ENCODE data around the gene PODXL2. TPM values are rescaled to one million over a fixed set of nuclear protein-coding genes. Genes with fewer than 3 reads are reported as not detected.
A peak's percentile ranks its signal among the peaks of the same experiment; 100 is the strongest.

The PODXL2 gene
- total and polyA plus RNA-seq, 9 donors = 4.7 to 8.9 (median 7.4) TPM

DNA sequence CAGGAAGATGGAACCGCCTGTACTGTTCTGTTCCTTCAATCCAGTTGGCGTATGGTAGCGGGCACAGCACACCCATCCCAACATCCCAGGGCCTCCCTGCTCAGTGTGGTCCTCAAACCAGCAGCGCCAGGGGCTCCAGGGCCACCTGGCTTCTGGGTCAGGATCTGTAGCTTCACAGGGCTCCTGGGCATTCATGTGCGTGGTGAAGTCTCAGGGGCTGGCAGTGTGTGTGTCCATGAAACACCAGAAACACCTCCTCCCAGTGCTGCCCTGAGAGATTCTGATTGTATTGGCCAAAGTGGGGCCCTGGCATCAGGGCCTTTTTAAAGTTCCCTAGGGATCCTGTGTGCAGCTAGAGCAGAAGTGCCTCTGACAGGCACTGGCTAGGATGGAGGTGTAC is 85.9 kb downstream of the PODXL2 start:
- H3K36me3 ChIP-seq (ENCODE audit: control insufficient read depth, insufficient read depth, low read length) = peaks cover 12% of the 10 kb centered on the region
- 97% methylated on average over 5 of the region's 5 CpGs for WGBS (ENCODE audit: insufficient coverage)

DNA sequence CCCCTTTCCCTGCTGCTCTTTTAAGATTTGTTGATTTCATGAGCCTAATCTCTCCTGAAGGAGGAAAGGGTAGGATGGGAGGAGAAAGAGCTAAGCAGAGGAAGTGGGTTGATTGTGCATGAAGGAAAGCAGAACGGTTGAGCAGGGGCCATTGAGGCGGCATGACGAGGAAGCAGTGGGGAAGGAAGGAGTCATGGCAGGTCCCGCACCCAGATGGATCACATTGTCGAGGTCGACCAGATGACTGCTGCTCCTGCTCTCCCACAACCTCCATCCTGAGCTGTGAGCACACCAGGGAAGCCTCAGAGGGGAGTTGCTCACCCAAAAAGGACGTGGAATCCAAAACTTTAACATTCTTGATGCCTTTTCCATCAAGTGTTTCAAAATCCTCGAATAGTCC is 86.5 kb downstream of the PODXL2 start:
- Histone ChIP-seq H3K4me1 (ENCODE audit: control insufficient read depth, insufficient read depth, low read length) (peaks cover 53% of the 10 kb centered on the region), H3K27me3 (ENCODE audit: control insufficient read depth, insufficient read depth, low read length) (no peaks in the 10 kb centered on the region), H3K36me3 (ENCODE audit: control insufficient read depth, insufficient read depth, low read length) (peaks cover 11% of the 10 kb centered on the region), H3K4me3 (ENCODE audit: low read length) (no peak overlapping the region), H3K27ac (ENCODE audit: low read length) (peak overlapping the region; percentile 8), H3K9me3 (replicated peaks; ENCODE audit: control insufficient read depth, low read depth, low read length) (no peaks in the 10 kb centered on the region)
- WGBS (ENCODE audit: insufficient coverage) = 69% methylated on average over 6 of the region's 8 CpGs
- no peak for DNase-seq

More for the DNA sequence above, 85.9 kb downstream of the PODXL2 start:
- Histone ChIP-seq H3K4me3 (ENCODE audit: low read length) (no peak overlapping the region), H3K4me1 (ENCODE audit: control insufficient read depth, insufficient read depth, low read length) (peaks cover 55% of the 10 kb centered on the region), H3K9me3 (replicated peaks; ENCODE audit: control insufficient read depth, low read depth, low read length) (no peaks in the 10 kb centered on the region), H3K27ac (ENCODE audit: low read length) (peak overlapping the region; percentile 55), H3K27me3 (ENCODE audit: control insufficient read depth, insufficient read depth, low read length) (no peaks in the 10 kb centered on the region)
- no peak for DNase-seq

DNA sequence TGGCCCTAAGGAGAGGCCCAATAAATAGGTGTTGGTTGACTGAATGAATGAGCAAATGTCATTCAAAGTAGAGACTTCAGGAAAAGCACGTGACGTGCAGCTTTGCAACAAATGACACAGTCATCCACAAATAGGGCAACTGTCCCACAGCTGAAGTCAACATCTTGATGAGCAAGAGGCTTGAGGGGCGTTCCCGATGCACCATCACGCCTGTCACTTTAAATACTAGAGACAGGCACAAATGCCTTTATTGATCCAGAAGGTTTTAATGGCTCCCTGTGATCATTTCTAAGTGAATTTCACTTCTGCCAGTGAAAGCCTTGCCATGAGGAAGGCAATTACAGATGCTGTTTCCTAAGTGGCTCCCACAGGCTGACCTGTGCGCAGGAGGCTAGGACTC is 87.4 kb downstream of the PODXL2 start:
- Histone ChIP-seq H3K27me3 (ENCODE audit: control insufficient read depth, insufficient read depth, low read length) (no peaks in the 10 kb centered on the region), H3K36me3 (ENCODE audit: control insufficient read depth, insufficient read depth, low read length) (peaks cover 17% of the 10 kb centered on the region), H3K9me3 (replicated peaks; ENCODE audit: control insufficient read depth, low read depth, low read length) (no peaks in the 10 kb centered on the region), H3K27ac (ENCODE audit: low read length) (no peak overlapping the region), H3K4me3 (ENCODE audit: low read length) (no peak overlapping the region), H3K4me1 (ENCODE audit: control insufficient read depth, insufficient read depth, low read length) (peaks cover 50% of the 10 kb centered on the region)
- WGBS (ENCODE audit: insufficient coverage) = 94% methylated on average over 5 of the region's 6 CpGs
- no peak for DNase-seq

DNA sequence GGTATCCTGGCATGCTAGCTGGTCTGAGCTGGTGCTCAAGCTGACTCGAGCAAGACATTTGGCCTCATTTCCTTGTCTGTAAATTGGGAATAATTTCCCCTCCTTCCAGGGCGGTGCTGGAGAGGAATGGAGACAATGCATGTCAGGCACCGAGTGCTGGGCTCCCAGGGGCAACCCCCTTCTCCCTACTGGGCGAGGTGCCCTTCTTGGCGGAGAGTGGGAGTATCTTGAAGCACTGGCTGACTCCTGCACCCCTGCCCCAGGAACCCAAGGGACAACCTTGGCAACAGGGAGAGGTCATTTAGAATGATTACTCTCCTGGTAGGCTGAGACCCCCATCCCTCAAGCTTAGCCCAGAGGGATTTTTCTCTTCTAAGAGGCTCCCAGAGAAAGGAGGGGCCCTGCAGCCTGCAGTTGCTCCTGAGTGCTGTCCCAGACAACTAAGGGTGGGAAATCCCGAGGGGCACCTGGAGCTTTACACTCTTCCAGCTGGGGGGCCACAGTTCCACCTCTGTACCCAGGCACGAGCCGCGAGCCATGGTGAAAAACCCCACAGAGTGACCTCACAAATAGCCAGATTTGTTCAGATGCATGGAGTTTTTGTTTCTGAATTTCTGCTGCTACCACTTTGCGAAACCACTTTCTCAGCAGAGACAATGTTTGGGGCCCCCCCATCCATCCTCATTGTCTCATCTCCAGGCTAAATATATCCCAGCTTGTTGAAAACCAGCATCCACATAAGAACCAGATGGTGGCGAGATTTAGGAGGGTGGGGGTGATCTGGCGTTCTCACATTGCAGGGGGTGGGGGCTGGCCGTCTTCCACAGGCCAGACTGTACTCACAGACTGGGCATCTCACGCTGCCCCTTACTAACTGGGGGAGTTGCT is 88.6 kb downstream of the PODXL2 start:
- Histone ChIP-seq H3K4me3 (ENCODE audit: low read length) (no peak overlapping the region), H3K27me3 (ENCODE audit: control insufficient read depth, insufficient read depth, low read length) (no peaks in the 10 kb centered on the region), H3K27ac (ENCODE audit: low read length) (no peak overlapping the region), H3K4me1 (ENCODE audit: control insufficient read depth, insufficient read depth, low read length) (peaks cover 50% of the 10 kb centered on the region), H3K9me3 (replicated peaks; ENCODE audit: control insufficient read depth, low read depth, low read length) (no peaks in the 10 kb centered on the region), H3K36me3 (ENCODE audit: control insufficient read depth, insufficient read depth, low read length) (peaks cover 17% of the 10 kb centered on the region)
- peak; percentile 50 for DNase-seq
- 55% methylated on average over 7 of the region's 14 CpGs for WGBS (ENCODE audit: insufficient coverage)

DNA sequence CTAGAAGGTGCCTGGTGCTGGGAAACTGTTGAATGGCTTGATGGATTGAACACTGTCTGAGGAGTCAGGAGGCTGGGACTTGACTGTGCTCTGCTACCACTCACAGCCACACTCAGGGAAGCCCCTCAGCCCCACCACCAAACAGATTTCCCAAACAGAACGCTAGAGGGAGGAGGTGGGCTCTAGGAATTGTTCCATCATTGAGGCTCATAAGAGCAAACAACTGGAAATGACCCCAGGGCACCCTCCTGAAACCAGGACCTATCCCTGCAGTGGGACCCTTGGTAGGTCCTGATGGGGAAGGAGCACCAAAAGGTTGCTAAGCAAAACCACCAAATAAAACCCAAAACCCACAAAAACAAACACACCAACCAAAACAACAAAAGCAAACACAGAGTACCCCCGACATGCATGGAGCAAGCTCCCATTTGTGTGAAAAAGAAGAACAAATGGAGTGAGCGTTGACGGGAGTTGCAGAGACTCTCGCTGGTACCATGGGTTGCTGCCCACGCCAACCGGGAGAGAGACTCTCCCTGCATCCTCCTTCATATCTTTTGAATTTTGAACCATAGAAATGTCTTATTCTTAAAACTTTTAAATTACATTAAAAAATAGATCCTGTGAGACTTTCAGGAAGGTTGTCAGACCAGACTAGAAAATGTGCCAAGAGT is 89.4 kb downstream of the PODXL2 start:
- no peaks in the 10 kb centered on the region for H3K9me3 ChIP-seq (replicated peaks; ENCODE audit: control insufficient read depth, low read depth, low read length)

DNA sequence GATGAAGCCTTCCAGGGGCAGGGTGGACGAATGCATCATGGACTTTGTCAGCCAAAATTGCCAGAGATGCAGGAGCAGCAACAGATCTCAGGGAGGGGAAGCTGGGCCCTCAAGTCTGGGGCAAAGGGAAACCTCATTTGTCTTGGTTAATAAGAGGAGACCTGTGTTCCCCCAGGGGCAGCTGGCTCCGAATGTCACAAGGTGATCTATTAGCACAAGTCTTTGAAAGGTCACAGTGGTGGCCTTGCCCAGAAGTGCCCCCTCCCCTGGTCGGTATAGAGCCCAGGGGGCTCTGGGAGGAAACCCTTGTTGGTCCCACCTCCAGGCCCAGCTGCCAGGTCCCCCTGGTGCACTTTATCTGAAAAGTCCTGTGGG is 89.9 kb downstream of the PODXL2 start:
- H3K4me1 ChIP-seq (ENCODE audit: control insufficient read depth, insufficient read depth, low read length) = peaks cover 46% of the 10 kb centered on the region
- peaks cover 17% of the 10 kb centered on the region for H3K36me3 ChIP-seq (ENCODE audit: control insufficient read depth, insufficient read depth, low read length)
- no peak overlapping the region for H3K4me3 ChIP-seq (ENCODE audit: low read length)
- H3K9me3 ChIP-seq (replicated peaks; ENCODE audit: control insufficient read depth, low read depth, low read length) = peaks cover 2% of the 10 kb centered on the region
- 69% methylated on average over 2 of the region's 3 CpGs for WGBS (ENCODE audit: insufficient coverage)
- no peaks in the 10 kb centered on the region for H3K27me3 ChIP-seq (ENCODE audit: control insufficient read depth, insufficient read depth, low read length)
- no peak overlapping the region for H3K27ac ChIP-seq (ENCODE audit: low read length)
- DNase-seq = no peak

More for the DNA sequence above, 89.4 kb downstream of the PODXL2 start:
- peaks cover 15% of the 10 kb centered on the region for H3K36me3 ChIP-seq (ENCODE audit: control insufficient read depth, insufficient read depth, low read length)
- H3K27me3 ChIP-seq (ENCODE audit: control insufficient read depth, insufficient read depth, low read length) = no peaks in the 10 kb centered on the region
- no peak for DNase-seq
- peaks cover 50% of the 10 kb centered on the region for H3K4me1 ChIP-seq (ENCODE audit: control insufficient read depth, insufficient read depth, low read length)
- H3K4me3 ChIP-seq (ENCODE audit: low read length) = no peak overlapping the region
- WGBS (ENCODE audit: insufficient coverage) = no CpG with 5 or more reads among the region's 7 CpGs
- H3K27ac ChIP-seq (ENCODE audit: low read length) = no peak overlapping the region

DNA sequence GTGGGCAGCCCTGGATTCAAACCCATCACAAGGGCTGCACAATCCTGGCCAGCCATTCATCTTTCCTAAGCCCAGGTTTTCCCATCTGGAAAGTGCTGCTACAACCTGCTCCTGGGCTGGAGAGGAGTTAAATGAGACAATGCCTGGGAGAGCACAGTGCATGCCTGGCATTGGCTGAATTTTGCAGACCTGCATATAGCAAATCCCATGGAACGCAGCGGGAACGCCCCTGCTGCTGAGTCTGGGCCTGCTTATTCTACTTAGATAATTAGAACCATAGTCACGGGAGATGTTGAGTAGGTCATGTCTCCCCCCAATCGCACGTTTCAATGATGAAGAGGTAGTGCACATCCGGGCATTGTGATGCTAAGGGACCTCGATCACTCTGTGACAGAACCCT is 90.4 kb downstream of the PODXL2 start:
- peaks cover 4% of the 10 kb centered on the region for H3K9me3 ChIP-seq (replicated peaks; ENCODE audit: control insufficient read depth, low read depth, low read length)
- peaks cover 22% of the 10 kb centered on the region for H3K36me3 ChIP-seq (ENCODE audit: control insufficient read depth, insufficient read depth, low read length)
- H3K4me3 ChIP-seq (ENCODE audit: low read length) = no peak overlapping the region
- 87% methylated on average over 5 of the region's 8 CpGs for WGBS (ENCODE audit: insufficient coverage)
- DNase-seq = no peak
- no peak overlapping the region for H3K27ac ChIP-seq (ENCODE audit: low read length)
- no peaks in the 10 kb centered on the region for H3K27me3 ChIP-seq (ENCODE audit: control insufficient read depth, insufficient read depth, low read length)
- peaks cover 42% of the 10 kb centered on the region for H3K4me1 ChIP-seq (ENCODE audit: control insufficient read depth, insufficient read depth, low read length)

DNA sequence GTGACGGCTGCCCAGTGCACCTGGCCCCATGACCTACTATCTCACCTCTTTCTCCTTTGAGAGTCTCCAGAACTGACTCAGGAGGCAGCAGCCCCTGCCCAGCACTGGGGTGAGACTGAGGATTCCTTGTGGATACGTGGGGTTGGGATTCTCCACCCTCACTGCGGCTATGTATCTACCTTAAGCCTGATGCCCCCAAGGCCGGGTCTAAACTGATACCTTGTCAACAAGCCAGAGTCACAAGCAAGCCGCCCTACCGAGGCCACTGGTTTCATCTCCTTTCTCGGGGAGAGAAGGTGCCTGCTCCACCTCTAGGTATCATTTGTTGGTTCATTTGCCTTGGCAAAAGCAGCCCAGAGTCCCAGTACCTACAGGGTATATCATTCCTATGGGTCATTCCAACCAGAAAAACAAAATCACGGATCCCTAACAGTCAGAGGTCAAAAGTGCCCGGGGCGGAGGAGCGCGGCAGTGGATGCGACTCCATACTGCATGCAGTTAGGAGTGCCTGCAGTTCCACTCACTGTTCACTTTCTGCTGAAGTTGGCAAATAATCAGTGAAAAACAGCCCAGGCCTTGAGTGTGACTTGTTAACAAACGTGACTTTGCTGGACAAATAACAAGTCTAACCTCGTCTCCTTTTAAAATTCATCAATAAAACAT is 91.3 kb downstream of the PODXL2 start:
- Histone ChIP-seq H3K27ac (ENCODE audit: low read length) (no peak overlapping the region), H3K27me3 (ENCODE audit: control insufficient read depth, insufficient read depth, low read length) (no peaks in the 10 kb centered on the region), H3K36me3 (ENCODE audit: control insufficient read depth, insufficient read depth, low read length) (peaks cover 20% of the 10 kb centered on the region), H3K9me3 (replicated peaks; ENCODE audit: control insufficient read depth, low read depth, low read length) (peaks cover 4% of the 10 kb centered on the region), H3K4me3 (ENCODE audit: low read length) (no peak overlapping the region), H3K4me1 (ENCODE audit: control insufficient read depth, insufficient read depth, low read length) (peaks cover 34% of the 10 kb centered on the region)
- 98% methylated on average over 12 of the region's 15 CpGs for WGBS (ENCODE audit: insufficient coverage)
- DNase-seq = no peak

DNA sequence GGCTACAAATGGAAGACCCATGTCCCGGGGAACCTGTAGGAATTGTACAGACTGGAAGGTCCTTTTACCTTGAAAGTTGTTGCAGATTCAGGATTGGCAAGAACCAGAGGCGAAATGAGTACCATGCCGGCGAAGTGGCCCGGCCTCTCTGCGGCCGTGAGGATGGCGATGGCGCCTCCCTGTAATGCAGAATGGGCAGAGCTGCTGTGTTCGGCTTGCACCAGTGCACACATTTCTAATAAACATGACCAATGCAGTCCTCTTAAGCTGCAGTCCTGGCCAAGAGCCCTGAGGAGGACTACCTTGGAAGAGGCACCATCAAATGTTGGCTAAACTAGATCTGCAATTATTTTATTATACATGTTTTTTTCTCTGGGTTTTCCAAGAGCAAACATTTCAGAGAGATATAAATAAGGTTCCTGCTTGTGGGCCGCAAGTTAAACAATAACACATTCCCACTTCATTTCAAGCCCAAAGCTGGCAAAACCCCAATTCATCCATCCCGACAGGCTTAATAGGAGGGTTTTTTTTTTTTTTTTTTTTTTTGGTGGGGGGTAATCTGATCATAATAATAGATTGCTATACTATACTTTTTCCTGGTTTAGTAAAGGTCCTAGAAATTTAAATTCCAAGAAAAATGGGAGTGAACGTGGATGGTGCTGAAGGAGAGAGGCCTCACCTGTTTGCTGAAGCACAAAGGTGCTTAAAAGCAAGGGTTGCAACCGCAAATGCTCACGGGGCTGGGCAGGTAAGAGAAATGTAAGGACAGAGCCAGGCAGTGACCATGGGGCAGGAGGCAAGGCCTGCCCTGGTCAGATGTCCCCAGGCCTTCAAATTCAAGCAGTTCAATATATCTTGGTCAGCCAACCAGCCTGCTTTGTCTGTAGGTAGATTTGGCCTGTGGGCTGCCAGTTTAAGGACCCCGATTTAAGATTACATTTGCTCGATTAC is 92.3 kb downstream of the PODXL2 start:
- WGBS (ENCODE audit: insufficient coverage) = 89% methylated on average over 5 of the region's 17 CpGs
- Histone ChIP-seq H3K4me3 (ENCODE audit: low read length) (no peak overlapping the region), H3K27me3 (ENCODE audit: control insufficient read depth, insufficient read depth, low read length) (no peaks in the 10 kb centered on the region), H3K4me1 (ENCODE audit: control insufficient read depth, insufficient read depth, low read length) (peaks cover 34% of the 10 kb centered on the region), H3K27ac (ENCODE audit: low read length) (no peak overlapping the region), H3K9me3 (replicated peaks; ENCODE audit: control insufficient read depth, low read depth, low read length) (peaks cover 4% of the 10 kb centered on the region), H3K36me3 (ENCODE audit: control insufficient read depth, insufficient read depth, low read length) (peaks cover 20% of the 10 kb centered on the region)
- DNase-seq = no peak

Data from muscle of leg (tissue), 11 donors.